ENCODE results near the gene RAB29.

GRCh38 chr1:205810448-205811157 is 35.3 kb upstream of the RAB29 start:
- TF ChIP-seq CTCF (IDR thresholded peaks at IDR 0.05 in 2 of 3, conservative IDR thresholded peaks at IDR 0.05 in 1 of 3; ENCODE audit: insufficient read depth in 2 of 3, low read depth in 1 of 3, low read length in 3 of 3) = peak; percentile 40 to 52 (median 42); a peak in 5 of 6 replicates
- no peak for TF ChIP-seq SRF (CRISPR knock-in tag; IDR thresholded peaks at IDR 0.05)
- no peak for TF ChIP-seq ZBTB33 (CRISPR knock-in tag; IDR thresholded peaks at IDR 0.05)

Measured in K562 (cell line).